Fibroblast of the conjunctiva (primary cell): ENCODE data around the gene RASGRP3.
"Not testable (repeated sequence)": the region's sequence is repeated elsewhere in the genome, so short reads cannot be mapped to it uniquely, and the experiment has no call there.

Experiments
- DNase-seq: peaks from one replicate; pipeline ENCODE4 v3.0.0-alpha.2; 2010; ENCODE audit warnings: low read depth

RASGRP3 gene

GRCh38 chr2:33457556-33458247, 18.7 kb upstream of the RASGRP3 start:
- DNase-seq: peak; percentile 46

GRCh38 chr2:33458248-33458819, 18.1 kb upstream of the RASGRP3 start:
- no peak for DNase-seq

GRCh38 chr2:33459745-33460144, 16.7 kb upstream of the RASGRP3 start:
- DNase-seq: no peak

GRCh38 chr2:33462512-33462911, 13.9 kb upstream of the RASGRP3 start:
- DNase-seq: not testable (repeated sequence)

- no peak for DNase-seq
Observed at GRCh38 chr2:33467413-33467812, 9.0 kb upstream of the RASGRP3 start.

GRCh38 chr2:33469238-33469637, 7.2 kb upstream of the RASGRP3 start:
- no peak for DNase-seq

GRCh38 chr2:33475224-33476130, 972 bp upstream of the RASGRP3 start:
- peak; percentile 77 for DNase-seq

GRCh38 chr2:33476793-33477190, 343 bp downstream of the RASGRP3 start:
- DNase-seq: no peak

- DNase-seq: no peak
Observed at GRCh38 chr2:33477473-33478468, 1.3 kb downstream of the RASGRP3 start.

GRCh38 chr2:33478968-33479731, 2.7 kb downstream of the RASGRP3 start:
- DNase-seq: no peak

- no peak for DNase-seq
Observed at GRCh38 chr2:33482518-33482917, 6.1 kb downstream of the RASGRP3 start.

GRCh38 chr2:33484042-33484621, 7.7 kb downstream of the RASGRP3 start:
- DNase-seq: no peak

- DNase-seq: no peak
Observed at GRCh38 chr2:33485051-33485450, 8.6 kb downstream of the RASGRP3 start.

- no peak for DNase-seq
Observed at GRCh38 chr2:33486544-33486943, 10.1 kb downstream of the RASGRP3 start.

GRCh38 chr2:33488178-33488690, 11.8 kb downstream of the RASGRP3 start:
- no peak for DNase-seq

- no peak for DNase-seq
Observed at GRCh38 chr2:33488715-33489540, 12.5 kb downstream of the RASGRP3 start.

- DNase-seq: no peak
Observed at GRCh38 chr2:33489835-33490431, 13.5 kb downstream of the RASGRP3 start.

- no peak for DNase-seq
Observed at GRCh38 chr2:33491441-33492084, 15.1 kb downstream of the RASGRP3 start.
